Endodermal cell (in vitro differentiated cells): ENCODE results near the gene DEK. TPM values are rescaled to one million over a fixed set of nuclear protein-coding genes. Genes with fewer than 3 reads are reported as not detected.

ENCODE experiments used
- total RNA-seq, 2 donors: library from RNA; stranded (reverse); fragmentation: NEBNext Ultra II Directional in 1 of 2; extraction: Animal tissue kit (Norgen Biotek cat#: 25700) in 1 of 2; gene quantifications; 2 replicates in 1 of 2; 3 replicates in 1 of 2; pipeline ENCODE4 v1.2.1, GENCODE V29; 2021

Gene DEK
- total RNA-seq, 2 donors from 2014 or later: 139 to 171 TPM

Other genes starting within 250 kb of the DEK start
- gene NHLRC1, start 141.9 kb downstream of the DEK start, total RNA-seq: under 1 TPM; 0.29 to 0.88 TPM
- 10 to 100 TPM; 14.0 to 15.8 TPM for gene TPMT, start 109.5 kb downstream of the DEK start, total RNA-seq
- gene KDM1B, start 109.1 kb downstream of the DEK start, total RNA-seq: 1 to 10 TPM; 7.7 to 9.3 TPM
- 1 to 10 TPM; 1.4 to 1.5 TPM for gene RNF144B, start 122.8 kb upstream of the DEK start, total RNA-seq